Astrocyte (in vitro differentiated cells and primary cell): ENCODE results near the gene FRMPD2. TPM values are rescaled to one million over a fixed set of nuclear protein-coding genes. Genes with fewer than 3 reads are reported as not detected.
A peak's percentile ranks its signal among the peaks of the same experiment; 100 is the strongest.

Experiments used
- DNase-seq: peaks from one replicate; pipeline ENCODE4 v3.0.0-alpha.2; 2010; ENCODE audit warnings: low read depth
- FAIRE-seq: peaks from 2 replicates; lab custom pipeline; 2011; peaks lifted over from hg19 to GRCh38; lab: Jason Lieb, UNC
- H2AFZ ChIP-seq: 2 replicates; pipeline ENCODE4 v1.6.0; 2012; ENCODE audit warnings: low read depth, low read length, inconsistent platforms
- H3K27ac ChIP-seq: 2 replicates; pipeline ENCODE4 v1.5.1; 2011; ENCODE audit warnings: low read depth, low read length, inconsistent platforms
- H3K27me3 ChIP-seq: 2 replicates; pipeline ENCODE4 v1.6.0; 2011; ENCODE audit warnings: low read length, inconsistent platforms; ENCODE audit not compliant: insufficient read depth
- H3K36me3 ChIP-seq: 2 replicates; pipeline ENCODE4 v1.5.1; 2011; ENCODE audit warnings: low read length, inconsistent platforms; ENCODE audit not compliant: insufficient read depth
- H3K4me1 ChIP-seq: 2 replicates; pipeline ENCODE4 v1.5.1; 2011; ENCODE audit warnings: low read length, inconsistent platforms; ENCODE audit not compliant: insufficient read depth
- H3K4me2 ChIP-seq: 2 replicates; pipeline ENCODE4 v1.6.0; 2012; ENCODE audit warnings: low read length, inconsistent platforms
- H3K4me3 ChIP-seq: 2 replicates; pipeline ENCODE4 v1.5.1; 2011; ENCODE audit warnings: low read depth, mild to moderate bottlenecking, low read length, inconsistent platforms; ENCODE audit not compliant: insufficient read depth
- H3K79me2 ChIP-seq: 2 replicates; pipeline ENCODE4 v1.6.0; 2012; ENCODE audit warnings: mild to moderate bottlenecking, low read length, inconsistent platforms; ENCODE audit not compliant: insufficient read depth
- H3K9ac ChIP-seq: 2 replicates; pipeline ENCODE4 v1.6.0; 2012; ENCODE audit warnings: mild to moderate bottlenecking, low read length, inconsistent platforms
- H3K9me3 ChIP-seq: 2 replicates; pipeline ENCODE4 v1.5.1; 2012; ENCODE audit warnings: low read depth, mild to moderate bottlenecking, low read length, inconsistent platforms; ENCODE audit not compliant: insufficient read depth
- H4K20me1 ChIP-seq: 2 replicates; pipeline ENCODE4 v1.6.0; 2012; ENCODE audit warnings: low read length, inconsistent platforms; ENCODE audit not compliant: insufficient read depth
- H3K27ac Mint-ChIP-seq: one replicate; pipeline ENCODE4 v1.8.0; 2021; ENCODE audit warnings: mild to moderate bottlenecking, mixed read lengths; ENCODE audit not compliant: unreplicated experiment
- H3K27me3 Mint-ChIP-seq: one replicate; pipeline ENCODE4 v1.8.0; 2021; ENCODE audit warnings: low read depth, mixed read lengths; ENCODE audit not compliant: unreplicated experiment
- H3K36me3 Mint-ChIP-seq: one replicate; pipeline ENCODE4 v1.8.0; 2021; ENCODE audit warnings: low read depth, mixed read lengths; ENCODE audit not compliant: unreplicated experiment
- H3K4me1 Mint-ChIP-seq: one replicate; pipeline ENCODE4 v1.8.0; 2021; ENCODE audit warnings: low read depth, mixed read lengths; ENCODE audit not compliant: unreplicated experiment
- H3K4me3 Mint-ChIP-seq: one replicate; pipeline ENCODE4 v1.8.0; 2021; ENCODE audit warnings: mild to moderate bottlenecking, moderate library complexity, mixed read lengths; ENCODE audit not compliant: unreplicated experiment
- H3K9me3 Mint-ChIP-seq: one replicate; pipeline ENCODE4 v1.8.0; 2021; ENCODE audit warnings: mild to moderate bottlenecking, mixed read lengths; ENCODE audit not compliant: unreplicated experiment
- CTCF ChIP-seq: IDR thresholded peaks from 2 replicates; pipeline ENCODE4 v1.5.1; 2011; ENCODE audit warnings: low read depth, mild to moderate bottlenecking, inconsistent platforms, low read length, moderate library complexity; ENCODE audit not compliant: insufficient read depth
- EZH2 ChIP-seq: IDR thresholded peaks from 2 replicates; pipeline ENCODE4 v1.6.1; 2012; ENCODE audit warnings: mild to moderate bottlenecking, low read length, inconsistent platforms; ENCODE audit not compliant: insufficient read depth
- total RNA-seq: library from RNA; stranded (reverse); gene quantifications from 2 replicates; pipeline ENCODE4 v1.2.1, GENCODE V29; 2021

Gene FRMPD2
- total RNA-seq, 1 donor from 2014 or later, result 0.39 TPM

DNA sequence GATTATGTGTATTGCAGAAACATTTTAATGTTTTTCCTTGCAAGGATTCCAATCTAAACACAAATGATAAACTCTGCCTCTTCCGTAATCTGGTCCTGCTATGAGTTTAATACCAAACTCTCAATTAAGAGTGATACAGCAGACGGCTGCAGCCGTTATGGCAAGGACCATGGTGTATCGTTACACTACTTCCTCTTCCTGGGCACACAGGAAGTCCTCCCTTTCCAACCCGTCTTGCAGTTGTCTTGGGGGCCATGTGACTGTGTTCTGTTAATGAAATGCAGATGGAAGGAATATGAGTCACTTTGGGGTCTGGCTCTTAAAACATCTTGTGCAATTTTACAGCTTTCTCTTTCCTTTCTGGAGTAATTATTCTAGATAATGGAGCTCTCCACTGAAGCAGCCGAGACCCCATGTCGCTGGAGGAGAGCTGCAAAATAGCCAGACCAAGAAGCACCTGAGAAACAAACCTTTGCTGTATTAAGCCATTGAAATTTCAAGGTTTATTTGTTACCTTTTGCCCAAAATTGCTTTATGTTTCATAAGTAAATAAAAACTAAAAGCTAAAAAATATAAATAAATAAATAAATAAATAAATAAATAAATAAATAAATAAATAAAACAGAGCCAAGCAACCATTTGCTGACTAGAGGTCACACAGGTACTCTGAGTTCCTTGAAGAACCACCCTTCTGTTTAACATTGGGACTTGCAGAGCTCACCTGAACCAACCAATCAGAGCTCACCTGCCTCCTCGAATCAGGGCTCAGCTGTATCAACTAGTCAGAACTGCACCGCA, 74.7 kb downstream of the FRMPD2 start:
- Mint-ChIP-seq H3K27me3 (peaks cover 5% of the 10 kb centered on the region), H3K36me3 (no peaks in the 10 kb centered on the region), H3K9me3 (peaks cover 2% of the 10 kb centered on the region), H3K4me1 (no peaks in the 10 kb centered on the region), H3K4me3 (no peak overlapping the region), H3K27ac (no peak overlapping the region)
- no peak for TF ChIP-seq EZH2
- no peak for TF ChIP-seq CTCF
- Histone ChIP-seq H3K4me2 (peak overlapping the region; percentile 36), H4K20me1 (no peaks in the 10 kb centered on the region), H2AFZ (peak overlapping the region; percentile 50), H3K36me3 (no peaks in the 10 kb centered on the region), H3K4me1 (no peaks in the 10 kb centered on the region), H3K79me2 (no peaks in the 10 kb centered on the region), H3K9me3 (no peaks in the 10 kb centered on the region), H3K27me3 (peaks cover 13% of the 10 kb centered on the region), H3K9ac (no peak overlapping the region), H3K27ac (no peak overlapping the region), H3K4me3 (no peak overlapping the region)
- DNase-seq, result peak; percentile 36
- FAIRE-seq, result peak; percentile 17

DNA sequence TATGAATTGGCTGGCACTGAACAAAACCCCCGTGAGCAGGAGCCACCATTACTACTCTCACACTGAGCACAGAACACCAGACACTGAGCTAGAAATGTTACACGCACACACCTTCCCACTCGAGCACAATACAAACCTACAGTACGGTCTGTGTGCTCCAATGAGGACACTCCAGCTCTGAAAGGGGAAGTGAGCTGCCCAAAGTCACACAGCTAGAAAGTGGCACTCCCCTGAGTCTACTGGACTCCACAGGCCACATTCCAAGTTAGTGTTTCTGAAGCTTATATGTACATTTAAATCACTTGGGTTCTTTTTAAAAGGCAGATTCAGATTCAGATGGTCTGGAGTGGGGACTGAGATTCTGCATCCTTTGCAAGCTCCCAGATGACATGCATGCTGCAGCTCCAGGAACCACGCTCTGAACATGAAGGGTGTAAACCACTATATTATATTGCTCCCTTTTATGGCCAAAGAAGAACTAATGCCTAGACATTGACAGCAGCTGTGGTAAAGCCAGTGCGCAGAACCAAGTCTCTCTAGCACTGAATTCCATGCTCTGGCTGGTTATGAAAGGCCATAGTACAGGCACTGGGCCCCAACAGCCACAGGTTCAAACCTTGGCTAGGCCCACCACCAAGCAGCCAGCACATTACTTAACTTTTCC, 77.1 kb downstream of the FRMPD2 start:
- H3K27ac ChIP-seq, result no peak overlapping the region
- H3K9me3 ChIP-seq, result no peaks in the 10 kb centered on the region
- DNase-seq (no peak), FAIRE-seq (no peak)
- no peaks in the 10 kb centered on the region for H4K20me1 ChIP-seq
- H3K4me3 Mint-ChIP-seq, result no peak overlapping the region
- peaks cover 3% of the 10 kb centered on the region for H3K4me1 Mint-ChIP-seq
- peaks cover 17% of the 10 kb centered on the region for H3K27me3 Mint-ChIP-seq
- no peak overlapping the region for H3K9ac ChIP-seq
- H3K36me3 ChIP-seq, result no peaks in the 10 kb centered on the region
- H3K4me1 ChIP-seq, result no peaks in the 10 kb centered on the region
- no peaks in the 10 kb centered on the region for H3K79me2 ChIP-seq
- H3K4me3 ChIP-seq, result no peak overlapping the region
- peaks cover 2% of the 10 kb centered on the region for H3K9me3 Mint-ChIP-seq
- H2AFZ ChIP-seq, result no peak overlapping the region
- H3K27me3 ChIP-seq, result peaks cover 28% of the 10 kb centered on the region
- TF ChIP-seq CTCF, result no peak
- no peak for TF ChIP-seq EZH2
- no peak overlapping the region for H3K27ac Mint-ChIP-seq
- H3K36me3 Mint-ChIP-seq, result no peaks in the 10 kb centered on the region
- no peak overlapping the region for H3K4me2 ChIP-seq
